H1 (cell line): Measurements from ENCODE around the gene MICOS13. TPM values are rescaled to one million over a fixed set of nuclear protein-coding genes. Genes with fewer than 3 reads are reported as not detected.

Source experiments
- BACH1 ChIP-seq: IDR thresholded peaks from 2 replicates; pipeline ENCODE4 v1.6.1; 2012; ENCODE audit warnings: low read length, improper control_type of control experiment
- BCL11A ChIP-seq, 2 experiments: IDR thresholded peaks; one replicate each; pipeline ENCODE4 v1.6.1; 2011; ENCODE audit warnings: low read depth in 2 of 2, low read length in 2 of 2, mild to moderate bottlenecking in 2 of 2
- CBX8 ChIP-seq: fragments of 300-800, 300-1000 bp; sonication (generic); IDR thresholded peaks from 2 replicates; pipeline ENCODE4 v1.7.1; 2016; ENCODE audit warnings: low read depth, low read length, borderline replicate concordance
- CHD2 ChIP-seq: IDR thresholded peaks from 2 replicates; pipeline ENCODE4 v1.6.1; 2012; ENCODE audit warnings: low read length, improper control_type of control experiment
- E2F6 ChIP-seq: IDR thresholded peaks from 2 replicates; pipeline ENCODE4 v1.6.1; 2012; ENCODE audit warnings: inconsistent platforms
- EGR1 ChIP-seq: IDR thresholded peaks from 2 replicates; pipeline ENCODE4 v1.6.1; 2011; ENCODE audit warnings: low read depth, low read length, borderline replicate concordance
- FOSL1 ChIP-seq: IDR thresholded peaks from 2 replicates; pipeline ENCODE4 v1.6.1; 2011; ENCODE audit warnings: mild to moderate bottlenecking, low read depth, low read length, moderate library complexity; ENCODE audit not compliant: insufficient read depth
- GABPA ChIP-seq: IDR thresholded peaks from 2 replicates; pipeline ENCODE4 v1.6.1; 2011; ENCODE audit warnings: mild to moderate bottlenecking, low read length, moderate library complexity, borderline replicate concordance; ENCODE audit not compliant: insufficient read depth
- HDAC6 ChIP-seq: IDR thresholded peaks from one replicate; pipeline ENCODE4 v1.7.1; 2012; ENCODE audit warnings: low read depth, mild to moderate bottlenecking, inconsistent platforms, low read length, moderate library complexity
- JUN ChIP-seq: IDR thresholded peaks from 2 replicates; pipeline ENCODE4 v1.6.1; 2011; ENCODE audit warnings: low read depth, mild to moderate bottlenecking, improper control_type of control experiment, low read length
- JUND ChIP-seq: IDR thresholded peaks from 2 replicates; pipeline ENCODE4 v1.6.1; 2011; ENCODE audit warnings: mild to moderate bottlenecking, improper control_type of control experiment, low read length
- KDM1A ChIP-seq: fragments of 200-600, 300-600 bp; sonication (generic); IDR thresholded peaks from 2 replicates; pipeline ENCODE4 v1.7.1; 2016; ENCODE audit warnings: mild to moderate bottlenecking, low read length, borderline replicate concordance
- KDM4A ChIP-seq: IDR thresholded peaks from one replicate; pipeline ENCODE4 v1.7.1; 2012; ENCODE audit warnings: low read depth, mild to moderate bottlenecking, moderate library complexity, low read length, inconsistent platforms; ENCODE audit not compliant: severe bottlenecking
- KDM5A ChIP-seq: fragments of 200-600 bp; IDR thresholded peaks from 2 replicates; pipeline ENCODE4 v1.7.1; 2012; ENCODE audit warnings: mild to moderate bottlenecking, low read length, inconsistent platforms, mixed read lengths
- RBBP5 ChIP-seq: IDR thresholded peaks from 2 replicates; pipeline ENCODE4 v1.7.1; 2012; ENCODE audit warnings: low read depth, mild to moderate bottlenecking, inconsistent platforms, low read length, moderate library complexity, borderline replicate concordance
- RFX5 ChIP-seq: IDR thresholded peaks from 2 replicates; pipeline ENCODE4 v1.6.1; 2011; ENCODE audit warnings: low read depth, low read length, improper control_type of control experiment, borderline replicate concordance
- SIN3A ChIP-seq, 2 experiments: IDR thresholded peaks in 1 of 2; conservative IDR thresholded peaks in 1 of 2; 2 replicates each; pipeline ENCODE4 v1.6.1; 2011 to 2012; ENCODE audit warnings: low read length in 2 of 2, improper control_type of control experiment in 1 of 2, low read depth in 1 of 2, mild to moderate bottlenecking in 1 of 2
- SP4 ChIP-seq: IDR thresholded peaks from 2 replicates; pipeline ENCODE4 v1.6.1; 2012; ENCODE audit warnings: low read length, inconsistent platforms
- TAF1 ChIP-seq: IDR thresholded peaks from 2 replicates; pipeline ENCODE4 v1.6.1; 2011; ENCODE audit warnings: mild to moderate bottlenecking, low read depth, low read length
- TAF7 ChIP-seq: optimal IDR thresholded peaks from 2 replicates; pipeline ENCODE3; 2011; ENCODE audit warnings: low read depth, mild to moderate bottlenecking, inconsistent platforms, low read length, moderate library complexity, borderline replicate concordance
- TCF12 ChIP-seq: IDR thresholded peaks from 2 replicates; pipeline ENCODE4 v1.6.1; 2011; ENCODE audit warnings: low read depth, mild to moderate bottlenecking, low read length
- TEAD4 ChIP-seq: IDR thresholded peaks from 2 replicates; pipeline ENCODE4 v1.6.1; 2012; ENCODE audit warnings: low read depth, low read length, inconsistent platforms, mixed read lengths
- USF2 ChIP-seq: IDR thresholded peaks from 2 replicates; pipeline ENCODE4 v1.6.1; 2011; ENCODE audit warnings: low read length, improper control_type of control experiment
- polyA plus RNA-seq, 7 experiments: library from polyadenylated mRNA; depleted of rRNA in 3 of 7; stranded (reverse) in 5 of 7; unstranded in 2 of 7; fragments of >200 nt in 5 of 7; fragments of 200-250 nt in 2 of 7; gene quantifications; 1 replicate in 5 of 7; 2 replicates in 1 of 7; 4 replicates in 1 of 7; pipeline versions ENCODE4 v1.2.1 to v1.2.3, GENCODE V29; 2011 to 2013; ENCODE audit warnings: missing spikeins in 2 of 7, mixed read lengths in 2 of 7
- total RNA-seq: library from RNA; stranded (reverse); fragmentation: NEBNext Ultra II Directional; extraction: Animal tissue kit (Norgen Biotek cat#: 25700); gene quantifications from 2 replicates; pipeline ENCODE4 v1.2.1, GENCODE V29; 2021

Gene MICOS13
- total and polyA plus RNA-seq, 2 of the 8 experiments (the other 6 are each of a cell fraction or from before 2014, with no cell fraction given): 17.3 to 36.1 TPM

- no peak for TF ChIP-seq BCL11A (IDR thresholded peaks at IDR 0.05; ENCODE audit: low read depth in 2 of 2, low read length in 2 of 2)
- no peak for TF ChIP-seq RFX5
- TF ChIP-seq TEAD4: 0 out of 2 replicates have a peak, but pooled peaks have one; percentile 14
- TF ChIP-seq KDM1A: no peak
- no peak for TF ChIP-seq JUND
- TF ChIP-seq FOSL1: no peak
- TF ChIP-seq SIN3A (conservative IDR thresholded peaks at IDR 0.05 in 1 of 2, IDR thresholded peaks at IDR 0.05 in 1 of 2; ENCODE audit: low read depth in 1 of 2, low read length in 2 of 2): peak in 1 of 2 experiments; percentile 75; a peak in 1 of 4 replicates
- no peak for TF ChIP-seq KDM5A
- TF ChIP-seq KDM4A: no peak
- no peak for TF ChIP-seq TAF7
- TF ChIP-seq TAF1: 0 out of 2 replicates have a peak, but pooled peaks have one; percentile 30
- 0 out of 2 replicates have a peak, but pooled peaks have one; percentile 21 for TF ChIP-seq EGR1
- TF ChIP-seq BACH1: no peak
- TF ChIP-seq CHD2: no peak
- TF ChIP-seq USF2: no peak
- TF ChIP-seq SP4: no peak
- no peak for TF ChIP-seq GABPA
- TF ChIP-seq E2F6: no peak
- no peak for TF ChIP-seq TCF12
- TF ChIP-seq JUN: no peak; the same call in 1 of the 2 replicates
- TF ChIP-seq RBBP5: no peak; the same call in 1 of the 2 replicates
- TF ChIP-seq HDAC6: no peak
- no peak for TF ChIP-seq CBX8
These were observed 12.5 kb downstream of the MICOS13 start (continued) for GRCh38 chr19:5667751-5668271.
